GM12891 (cell line): ENCODE measurements around the gene AFAP1.

Experiments used
- PAX5 ChIP-seq: IDR thresholded peaks from 2 replicates; pipeline ENCODE4 v1.6.1; 2011; ENCODE audit warnings: low read length, moderate library complexity, mild to moderate bottlenecking; ENCODE audit not compliant: insufficient read depth, severe bottlenecking
- POLR2A ChIP-seq: IDR thresholded peaks from 2 replicates; pipeline ENCODE4 v1.6.1; 2011; ENCODE audit warnings: low read depth, low read length, control low read depth
- POLR2AphosphoS5 ChIP-seq: IDR thresholded peaks from 2 replicates; pipeline ENCODE4 v1.6.1; 2011; ENCODE audit warnings: low read depth, low read length, control low read depth
- POU2F2 ChIP-seq: IDR thresholded peaks from 2 replicates; pipeline ENCODE4 v1.6.1; 2011; ENCODE audit warnings: low read depth, mild to moderate bottlenecking, control low read depth, low read length, moderate library complexity
- SPI1 ChIP-seq: IDR thresholded peaks from 2 replicates; pipeline ENCODE4 v1.6.1; 2011; ENCODE audit warnings: low read depth, low read length, control low read depth
- TAF1 ChIP-seq: IDR thresholded peaks from 2 replicates; pipeline ENCODE4 v1.6.1; 2011; ENCODE audit warnings: low read depth, low read length, control low read depth

- TF ChIP-seq POLR2AphosphoS5, result no peak
- no peak for TF ChIP-seq POLR2A
- TF ChIP-seq SPI1, result no peak
- TF ChIP-seq TAF1, result no peak
- no peak for TF ChIP-seq POU2F2
- no peak for TF ChIP-seq PAX5
Measured at GRCh38 chr4:7733201-7733600, 206.5 kb downstream of the AFAP1 start.
